Stimulated activated CD4-positive, alpha-beta T cell treated with anti-CD3 and anti-CD28 coated beads, Interleukin-12 subunit alpha, Interleukin-12 subunit beta, amount 100 ng/mL, for 24 hours (primary cell): ENCODE measurements around the gene TMEM179.

Experiments used
- DNase-seq, 2 experiments: peaks; one replicate each; pipeline ENCODE4 v3.0.0-alpha.2; 2020; ENCODE audit warnings: low read depth in 2 of 2

The TMEM179 gene

GRCh38 chr14:104571246-104571645 lies 33.3 kb downstream of the TMEM179 start:
- DNase-seq = no peak

GRCh38 chr14:104569435-104569834 lies 35.1 kb downstream of the TMEM179 start:
- DNase-seq = no peak

GRCh38 chr14:104568620-104569019 lies 36.0 kb downstream of the TMEM179 start:
- DNase-seq = no peak

GRCh38 chr14:104567957-104568225 lies 36.7 kb downstream of the TMEM179 start:
- no peak for DNase-seq

GRCh38 chr14:104567141-104567956 lies 37.2 kb downstream of the TMEM179 start:
- no peak for DNase-seq

- DNase-seq = no peak
Observed at GRCh38 chr14:104564744-104565679, 39.6 kb downstream of the TMEM179 start.

- peak; percentile 27 to 64 for DNase-seq
Observed at GRCh38 chr14:104563742-104564615, 40.6 kb downstream of the TMEM179 start.

- no peak for DNase-seq
Observed at GRCh38 chr14:104563191-104563741, 41.3 kb downstream of the TMEM179 start.

- DNase-seq = no peak
Observed at GRCh38 chr14:104562606-104563005, 42.0 kb downstream of the TMEM179 start.

- DNase-seq = no peak
Observed at GRCh38 chr14:104561632-104562495, 42.7 kb downstream of the TMEM179 start.

GRCh38 chr14:104561124-104561557 lies 43.4 kb downstream of the TMEM179 start:
- no peak for DNase-seq

GRCh38 chr14:104560586-104560945 lies 44.0 kb downstream of the TMEM179 start:
- DNase-seq = no peak

- DNase-seq = no peak
Observed at GRCh38 chr14:104559804-104560585, 44.6 kb downstream of the TMEM179 start.

GRCh38 chr14:104559028-104559803 lies 45.4 kb downstream of the TMEM179 start:
- no peak for DNase-seq

- DNase-seq = no peak
Observed at GRCh38 chr14:104558231-104559027, 46.1 kb downstream of the TMEM179 start.

GRCh38 chr14:104557766-104558165 lies 46.8 kb downstream of the TMEM179 start:
- DNase-seq = no peak

- DNase-seq = no peak
Observed at GRCh38 chr14:104557086-104557485, 47.5 kb downstream of the TMEM179 start.
